HG03103 (cell line): ENCODE results near the gene AKNA.

Experiments used
- ATAC-seq: cut with Tn5 transposase; IDR thresholded peaks from one replicate; pipeline ENCODE4 v1.9.1; 2021; ENCODE audit warnings: low read depth; ENCODE audit not compliant: unreplicated experiment

The AKNA gene

DNA sequence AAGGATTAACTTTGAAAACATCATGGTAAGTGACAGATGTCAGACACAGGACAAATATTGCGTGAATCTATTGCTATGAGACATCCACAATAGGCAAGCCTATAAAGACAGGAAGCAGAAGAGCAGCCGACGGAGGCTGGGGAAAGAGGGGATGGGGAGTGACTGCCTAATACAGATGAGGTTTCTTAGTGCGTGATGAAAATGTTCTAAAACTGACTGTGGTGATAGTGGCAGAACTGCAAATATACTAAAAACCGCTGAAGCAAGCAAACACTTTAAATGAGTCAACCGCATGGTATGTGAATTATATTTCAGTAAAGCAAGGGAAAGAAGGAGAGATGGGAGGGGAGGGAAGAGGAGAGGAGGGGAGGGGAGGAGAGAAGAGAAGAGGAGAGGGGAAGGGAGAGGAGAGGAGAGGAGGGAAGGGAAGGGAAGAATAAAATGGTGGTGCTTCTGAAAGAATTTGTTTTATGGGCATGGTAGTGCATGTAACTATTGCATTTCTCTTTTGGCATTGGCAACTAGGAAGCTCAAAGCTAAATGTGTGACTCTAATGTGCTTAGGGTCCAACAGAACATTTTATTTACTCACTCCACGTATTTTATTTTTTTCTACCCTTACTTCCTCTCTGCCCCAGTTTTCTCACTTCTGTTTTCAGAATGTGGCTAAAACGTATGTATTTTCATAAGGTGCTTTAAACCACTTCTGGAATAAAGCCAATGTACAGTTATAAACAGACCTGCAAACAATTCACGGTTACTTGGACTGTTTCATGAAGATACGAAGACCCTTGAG is 21.3 kb downstream of the AKNA start:
- ATAC-seq, result peak; percentile 45

DNA sequence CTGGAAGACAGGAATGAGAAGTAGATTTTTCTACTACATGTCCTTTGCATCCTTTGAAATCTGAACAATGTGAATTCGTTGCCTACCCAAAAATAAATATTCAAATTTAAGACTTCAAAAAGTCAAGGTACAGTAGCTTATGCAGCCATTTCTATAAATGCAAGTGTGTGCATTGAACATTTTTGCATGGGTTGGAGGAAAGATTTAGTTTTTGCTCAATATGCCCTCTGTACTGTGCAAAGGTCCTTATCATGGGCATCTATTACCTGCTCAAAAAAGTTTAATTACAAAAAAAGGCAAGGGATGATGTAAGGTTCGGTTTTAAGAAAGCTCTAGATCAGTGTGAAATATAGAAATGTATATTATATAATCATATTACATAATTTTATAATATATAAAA is 22.6 kb downstream of the AKNA start:
- no peak for ATAC-seq

DNA sequence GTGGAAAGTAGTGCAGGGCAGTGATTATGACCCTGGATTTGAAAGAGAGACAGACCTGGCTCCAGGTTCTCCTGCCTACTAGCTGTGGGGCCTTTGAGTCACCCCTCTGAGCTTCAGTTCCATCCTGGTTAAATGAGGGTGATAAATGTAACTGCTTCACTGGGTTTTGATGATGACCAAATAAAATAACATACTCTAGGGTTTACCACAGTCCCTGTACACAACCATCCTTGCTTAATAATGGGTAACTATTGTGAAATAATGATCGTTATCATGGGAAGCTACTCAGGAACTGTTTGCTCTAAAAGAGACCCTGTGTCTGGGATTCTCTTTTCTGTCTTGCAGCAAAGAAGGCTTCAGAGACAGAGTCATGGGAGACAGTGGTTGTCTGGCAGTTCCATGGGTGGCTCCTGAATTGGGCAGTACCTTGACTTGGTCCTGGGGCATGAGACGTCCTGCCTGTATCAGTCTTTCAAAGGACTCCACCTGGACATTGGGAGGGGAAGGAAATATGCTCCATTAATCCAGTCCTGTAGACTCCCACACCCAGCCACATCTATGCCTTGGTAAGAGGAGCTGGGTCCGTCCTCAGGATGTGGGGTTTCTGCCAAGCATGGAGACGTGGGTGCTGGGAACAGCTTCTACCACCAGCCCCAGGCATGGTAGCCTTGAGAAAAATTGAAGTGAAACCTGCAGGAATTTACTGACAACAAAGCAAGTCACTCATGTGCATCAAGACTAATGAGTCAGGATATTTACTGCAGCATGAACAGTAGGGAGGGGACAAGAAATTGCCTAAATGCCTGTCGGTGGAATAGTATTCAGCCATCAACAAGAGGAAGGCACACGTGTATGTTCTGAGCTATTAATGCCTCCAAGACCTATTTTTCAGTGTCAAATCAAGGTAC is 23.4 kb downstream of the AKNA start:
- ATAC-seq, result no peak

DNA sequence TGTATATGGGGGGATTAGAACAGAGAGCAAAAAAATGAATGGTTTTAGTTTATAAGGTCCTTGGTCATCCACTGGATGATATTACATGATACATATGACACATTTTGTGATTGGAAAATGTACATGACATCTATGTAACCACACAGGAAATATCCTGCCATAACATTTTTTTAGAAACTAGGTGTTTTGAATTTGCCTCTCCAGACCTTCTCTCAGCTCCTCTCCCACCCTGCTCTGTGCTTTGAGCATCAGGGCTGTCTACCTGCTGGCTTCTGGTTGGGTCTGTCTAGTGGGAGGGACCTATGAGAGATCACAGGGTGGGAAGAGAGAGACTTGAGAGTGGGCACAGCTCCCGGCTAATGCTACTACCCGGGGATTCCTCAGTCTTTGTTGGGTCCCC is 24.4 kb downstream of the AKNA start:
- ATAC-seq, result no peak

DNA sequence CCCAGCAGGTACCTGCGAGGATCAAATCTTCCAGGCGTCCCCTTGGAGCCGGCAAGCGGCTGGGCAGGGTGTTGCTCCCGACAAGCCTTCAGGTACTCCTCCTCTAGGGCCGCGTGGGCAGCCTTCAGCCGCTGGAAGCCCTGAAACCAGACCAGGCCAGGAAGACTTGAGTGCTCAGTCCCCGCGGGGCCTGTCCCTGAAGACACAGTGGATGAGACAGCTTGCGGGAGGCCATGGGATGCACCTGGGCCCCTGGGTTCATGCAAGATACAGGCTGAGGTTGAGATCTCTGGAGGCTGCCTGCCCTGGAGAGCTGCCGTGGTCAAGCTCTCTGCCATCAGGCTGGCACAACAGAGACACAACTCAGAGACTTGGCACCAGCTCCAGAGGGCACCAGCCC is 25.4 kb downstream of the AKNA start:
- ATAC-seq, result no peak

DNA sequence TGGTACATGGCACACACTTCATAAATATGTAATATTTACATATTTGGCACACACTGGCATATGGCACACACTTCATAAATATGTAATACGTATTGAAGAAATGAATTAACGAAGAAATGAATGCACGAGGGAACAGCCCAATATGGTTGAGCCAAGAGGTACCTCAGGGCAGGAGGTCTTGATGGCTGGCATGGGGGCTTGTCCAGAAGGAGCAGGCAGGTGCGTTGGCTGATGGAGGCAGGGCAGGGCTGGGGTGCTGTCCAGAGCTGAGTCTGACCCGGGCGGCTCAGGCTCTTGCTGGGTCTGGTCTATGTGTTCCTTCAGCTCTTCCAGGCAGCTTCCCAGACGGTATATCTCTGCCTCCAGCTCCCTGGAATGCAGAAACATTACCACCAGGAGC is 26.2 kb downstream of the AKNA start:
- ATAC-seq, result no peak

DNA sequence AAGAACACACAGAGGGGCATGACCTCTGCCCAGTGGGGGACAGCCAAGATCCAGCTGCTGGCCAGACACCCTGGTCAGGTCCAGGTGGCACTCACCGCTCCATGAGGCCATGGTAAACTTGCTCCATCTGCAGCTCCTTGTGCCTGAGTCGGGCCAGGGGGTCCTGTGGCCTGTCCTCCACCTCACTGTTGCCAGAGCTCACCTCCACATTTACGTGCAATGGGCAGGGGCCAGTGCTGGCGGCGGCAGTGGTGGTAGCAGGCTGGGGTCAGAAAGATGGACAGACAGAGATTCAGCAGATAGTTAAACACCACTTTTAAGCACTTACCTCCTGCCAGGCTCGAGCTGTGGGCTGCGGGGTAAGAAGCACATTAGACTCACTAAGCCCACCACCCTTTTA is 28.0 kb downstream of the AKNA start:
- ATAC-seq, result no peak

DNA sequence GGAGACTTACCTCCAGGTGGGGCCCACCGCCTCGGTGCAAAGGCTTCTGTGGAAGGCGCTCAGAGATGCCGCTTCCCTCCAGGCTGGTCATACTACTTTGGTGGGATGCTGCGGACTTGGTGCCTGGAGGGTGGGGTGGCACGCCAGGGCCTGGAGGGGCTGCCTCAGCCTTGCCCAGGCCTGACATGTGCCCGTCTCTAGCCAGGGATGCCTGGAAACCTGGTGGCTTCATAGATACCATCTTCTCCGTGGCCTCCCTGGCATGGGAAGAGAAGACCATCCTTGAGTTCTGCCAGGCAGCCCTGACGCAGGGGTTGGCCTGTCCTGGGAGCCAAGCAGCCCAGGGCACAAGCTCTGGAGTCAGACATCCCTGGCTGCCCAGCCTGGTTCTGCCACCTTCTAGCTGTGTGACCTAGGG is 29.9 kb downstream of the AKNA start:
- no peak for ATAC-seq

DNA sequence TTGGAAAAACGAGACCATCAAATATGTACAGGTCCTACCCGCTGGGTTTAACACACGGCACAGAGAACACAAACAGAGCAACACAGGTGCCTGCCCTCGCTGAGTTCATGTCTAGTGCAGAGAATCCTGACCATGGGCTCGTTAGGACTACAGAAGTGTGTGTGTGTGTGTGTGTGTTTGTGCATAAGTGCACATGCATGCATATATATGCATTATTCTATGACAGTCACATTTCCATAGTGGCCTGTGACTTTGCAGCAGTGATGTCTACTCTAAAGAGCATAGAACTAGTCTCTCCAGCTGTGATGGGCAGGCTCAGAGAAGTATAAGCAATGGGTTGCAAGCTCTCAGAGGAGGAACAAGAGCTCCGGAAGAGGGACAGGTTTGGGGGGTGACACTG is 30.4 kb downstream of the AKNA start:
- ATAC-seq, result no peak

DNA sequence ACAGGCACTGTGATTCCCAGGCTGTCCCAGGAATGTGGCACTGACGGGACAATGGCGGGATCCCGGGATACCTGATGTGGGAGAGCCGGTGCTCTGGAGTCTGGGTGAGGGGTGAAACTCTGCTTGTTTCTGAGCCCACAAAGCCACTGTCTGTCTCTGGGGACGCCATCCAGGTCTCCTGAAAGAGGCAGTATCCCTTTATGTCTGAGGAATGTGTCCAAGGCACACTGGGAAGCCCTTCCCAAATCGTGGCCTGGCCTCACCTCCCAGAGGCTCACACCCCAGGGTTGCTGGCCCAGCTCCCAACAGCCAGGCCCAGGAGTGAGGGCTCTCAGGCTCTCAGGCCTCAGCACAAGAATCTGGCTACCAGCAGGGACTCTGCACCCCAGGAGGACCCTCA is 31.0 kb downstream of the AKNA start:
- no peak for ATAC-seq

DNA sequence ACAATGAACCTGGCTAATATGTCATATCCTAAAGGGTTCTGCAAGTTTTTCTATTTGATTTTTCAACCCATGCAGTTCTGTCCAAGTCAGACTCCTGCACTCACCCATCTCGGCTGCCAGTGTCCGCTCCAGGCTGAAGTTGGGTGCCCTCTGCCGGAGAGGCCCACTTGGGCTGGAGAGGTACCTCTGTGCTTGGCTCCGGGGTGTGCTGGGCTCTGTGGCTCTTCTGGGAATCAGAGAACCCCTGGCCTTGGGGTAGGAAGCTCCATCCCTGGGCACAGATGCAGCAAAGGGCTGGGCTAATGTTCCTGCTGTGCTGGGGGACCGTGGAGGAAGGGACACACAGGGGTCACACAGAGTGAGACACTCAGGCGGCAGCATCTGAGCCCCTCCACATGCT is 32.0 kb downstream of the AKNA start:
- no peak for ATAC-seq

DNA sequence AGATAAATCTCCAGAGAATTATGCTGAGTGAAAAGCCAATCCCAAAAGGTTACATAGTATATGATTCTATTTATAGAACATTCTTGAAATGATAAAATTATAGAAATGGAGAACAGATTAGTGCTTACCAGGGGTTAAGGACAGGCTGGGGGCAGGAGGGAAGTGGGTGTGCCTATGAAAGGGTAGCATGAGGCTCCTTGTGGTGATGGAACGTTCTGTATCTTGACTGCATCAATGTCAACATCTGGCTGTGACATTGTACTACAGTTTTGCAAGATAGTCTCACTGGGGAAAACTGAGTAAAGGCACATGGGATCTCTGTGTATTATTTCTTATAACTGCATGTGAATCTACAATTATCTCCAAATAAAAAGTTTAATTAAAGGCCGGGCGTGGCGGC is 35.9 kb downstream of the AKNA start:
- no peak for ATAC-seq

DNA sequence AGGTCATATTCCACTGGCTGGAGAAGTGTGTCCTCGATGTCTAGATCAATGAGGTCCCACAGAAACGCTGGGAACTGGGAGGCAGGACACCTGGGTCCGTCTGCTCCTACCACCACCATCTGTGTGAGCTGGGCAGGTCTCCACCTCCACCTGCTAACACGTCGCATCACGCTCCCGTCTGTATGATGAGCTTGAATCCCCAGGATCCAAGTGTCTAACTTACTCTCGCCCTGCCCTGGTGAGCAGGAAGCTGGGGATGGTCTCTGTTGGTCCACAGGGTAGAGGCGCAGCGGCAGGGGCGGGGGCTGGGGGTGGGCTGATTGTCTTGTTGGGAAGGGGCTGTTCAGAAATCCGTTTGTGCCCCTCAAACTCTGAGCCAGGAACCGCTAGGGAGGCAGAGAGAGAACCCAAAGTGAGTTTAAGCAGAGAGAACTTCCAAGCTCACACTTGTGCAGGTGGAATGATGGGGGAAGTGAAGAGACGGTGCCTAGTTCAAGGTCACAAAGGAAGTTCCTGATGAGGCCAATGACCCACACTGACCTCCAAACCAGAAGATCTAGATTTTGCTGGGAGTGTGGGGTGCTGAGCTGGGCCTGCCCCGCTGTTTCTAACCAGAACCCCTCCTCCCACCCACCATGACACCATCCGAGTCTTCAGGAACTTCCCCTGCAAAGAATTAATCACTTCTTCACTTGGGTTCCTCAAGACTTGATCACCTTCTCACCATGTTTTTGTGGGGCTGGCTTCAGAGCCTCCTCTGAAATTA is 37.0 kb downstream of the AKNA start:
- ATAC-seq, result no peak

DNA sequence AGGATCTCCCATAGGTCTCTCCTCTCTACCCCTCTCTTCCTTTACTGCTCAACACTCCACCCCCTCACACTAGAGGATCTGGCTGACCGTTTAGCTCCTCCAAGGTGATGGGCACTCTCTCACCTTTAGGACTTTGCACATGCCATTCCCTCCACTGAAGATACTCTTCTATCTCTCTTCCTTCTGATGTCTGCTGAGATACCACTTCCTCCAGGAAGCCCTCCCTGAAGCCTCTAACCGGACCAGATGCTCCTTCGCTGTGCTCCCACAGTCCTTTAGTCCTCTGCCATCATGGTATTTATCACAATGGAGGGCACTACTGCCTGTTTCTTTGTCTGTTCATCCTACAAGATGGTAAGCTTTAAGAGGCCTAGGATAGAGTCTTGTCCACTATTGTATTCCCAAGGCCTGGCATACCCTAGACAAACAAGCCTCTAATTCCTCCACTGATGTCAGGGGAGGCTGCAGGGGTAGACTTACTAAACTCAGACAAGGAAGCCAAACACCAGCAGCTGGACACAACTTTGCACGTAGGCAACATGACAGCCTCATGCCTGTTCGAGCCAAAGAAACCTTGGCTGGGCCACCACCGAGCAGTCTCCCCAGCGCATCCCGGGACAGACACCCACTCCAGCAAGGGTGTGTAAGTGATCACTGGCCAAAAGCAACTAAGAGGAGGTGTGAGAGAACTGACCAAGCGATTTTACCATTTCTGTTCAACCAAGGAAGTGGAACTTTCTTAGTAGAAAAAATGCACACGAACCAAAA is 37.9 kb downstream of the AKNA start:
- no peak for ATAC-seq

DNA sequence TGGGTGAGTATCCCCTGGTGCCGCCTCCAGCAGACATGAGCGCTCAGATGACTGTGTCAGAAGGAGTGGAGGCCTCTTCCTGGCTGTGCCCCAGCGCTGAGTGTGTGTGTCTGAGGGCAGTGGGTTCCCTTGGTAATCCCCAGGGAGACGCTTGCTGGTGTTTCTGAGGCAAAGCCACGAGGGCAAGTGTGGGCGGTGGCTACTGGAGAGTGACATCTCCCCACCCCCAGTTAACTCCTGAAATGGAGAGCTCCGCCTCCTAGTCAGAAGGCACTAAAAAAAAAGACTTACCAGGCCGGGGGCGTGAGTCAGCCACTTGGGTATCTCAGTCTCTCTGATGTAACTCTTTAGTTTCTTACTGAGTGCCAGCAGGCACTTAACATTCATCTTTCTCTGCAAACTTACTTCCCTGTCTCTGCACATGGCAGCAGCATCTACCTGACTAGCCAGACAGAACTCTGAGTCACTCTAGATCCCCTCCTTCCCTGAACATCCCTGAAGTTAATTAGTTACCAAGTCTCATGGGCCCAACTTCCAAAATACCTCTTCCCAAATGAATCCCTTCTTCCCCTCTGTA is 38.8 kb downstream of the AKNA start:
- ATAC-seq, result peak; percentile 77

DNA sequence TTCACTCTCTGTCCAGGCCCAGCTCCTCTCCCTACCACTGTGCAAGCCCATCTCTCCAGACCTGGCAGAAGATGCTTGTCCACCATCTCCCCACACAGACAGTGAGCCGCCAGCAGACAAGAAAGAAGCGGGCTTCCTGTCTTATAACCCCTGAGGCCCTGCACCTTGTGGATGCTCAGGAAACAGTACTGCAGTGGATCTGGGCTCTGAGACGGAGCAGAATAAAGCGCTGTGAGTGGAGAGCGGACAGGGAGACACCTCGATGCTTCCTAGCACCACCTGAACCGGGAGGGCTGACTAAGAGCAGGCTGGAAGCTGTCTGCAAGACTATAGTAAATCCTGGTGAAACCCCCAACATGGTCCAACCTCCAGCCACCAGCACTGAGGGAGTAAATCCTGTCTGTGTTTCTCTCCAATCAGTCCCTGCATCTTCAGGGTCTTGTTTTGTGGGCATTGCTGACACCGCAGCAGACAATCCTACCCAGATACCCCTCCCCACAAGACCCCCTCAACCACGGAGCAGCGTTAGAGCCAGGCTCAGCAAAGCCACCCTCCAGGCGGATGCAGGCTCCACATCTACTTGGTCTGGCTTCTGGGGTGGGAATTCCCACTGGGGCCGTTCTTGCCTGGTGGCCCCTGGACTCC is 39.4 kb downstream of the AKNA start:
- ATAC-seq, result no peak

DNA sequence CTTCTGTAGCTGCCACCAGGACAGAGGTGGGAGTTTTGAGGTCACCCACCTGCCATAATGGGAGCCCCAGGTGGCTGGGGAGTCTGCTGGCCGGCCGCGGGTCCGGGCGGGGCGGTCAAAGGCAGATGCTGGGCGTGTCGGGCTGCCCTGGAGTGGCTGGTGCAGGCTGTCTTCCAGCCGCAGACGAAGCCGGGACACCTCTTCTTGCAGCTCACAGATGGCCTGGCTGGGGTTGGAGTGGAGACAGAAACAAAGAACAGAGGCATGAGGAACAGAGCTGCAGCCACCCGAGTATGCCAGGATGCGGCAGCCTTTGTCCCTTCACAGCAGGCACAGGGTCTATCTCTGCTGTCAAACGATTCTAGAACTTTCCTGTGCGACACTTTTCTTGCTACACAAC is 40.1 kb downstream of the AKNA start:
- no peak for ATAC-seq

DNA sequence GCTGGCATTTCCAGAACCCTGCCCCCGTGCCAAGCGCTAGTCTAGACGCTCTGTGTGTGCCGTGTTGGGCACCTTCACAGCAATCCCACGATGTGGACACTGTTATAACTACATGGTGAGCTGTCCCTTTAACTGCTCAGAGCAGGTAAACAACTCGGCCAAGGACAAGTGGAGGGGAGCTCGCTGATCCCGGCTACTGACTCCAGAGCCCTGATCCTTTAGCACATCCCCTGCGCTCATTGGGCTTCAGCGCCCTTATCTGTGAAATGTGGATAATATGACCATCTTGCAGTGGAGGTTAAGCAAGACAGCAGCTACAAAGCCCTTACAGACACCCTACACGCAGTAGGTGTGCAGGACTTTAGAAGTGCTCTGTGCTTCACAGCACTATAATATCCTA is 41.6 kb downstream of the AKNA start:
- ATAC-seq, result no peak

DNA sequence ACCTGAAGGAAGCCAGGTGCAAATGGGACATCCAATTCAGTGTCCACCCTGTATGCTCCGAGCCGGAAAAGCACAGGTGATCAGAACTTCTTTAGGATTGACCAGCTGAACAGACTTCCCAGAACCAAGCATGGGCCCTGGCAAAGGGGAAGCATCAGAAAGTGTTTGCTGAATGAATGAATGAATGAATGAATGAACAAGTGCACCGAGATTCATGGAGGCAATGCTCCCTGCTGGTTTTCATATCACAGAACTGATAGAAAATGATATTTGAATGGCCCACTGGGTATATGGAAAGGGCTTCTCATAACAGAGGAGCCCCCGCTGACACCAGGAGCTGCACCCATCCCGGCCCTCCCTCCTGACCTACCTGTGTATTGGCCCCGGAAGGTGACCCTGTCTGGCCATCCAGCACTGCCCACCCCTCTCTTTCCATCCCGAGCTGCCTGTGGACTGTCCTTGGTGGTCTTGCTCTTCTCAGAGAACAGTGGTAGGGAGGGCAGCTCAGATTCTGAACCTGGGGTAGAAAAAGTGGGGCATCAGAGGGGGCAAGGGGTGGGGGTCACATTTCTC is 42.2 kb downstream of the AKNA start:
- ATAC-seq, result no peak
